Measurements from ENCODE around the gene SRPK2.

Gene SRPK2

GRCh38 chr7:105389889-105390288, 1.2 kb upstream of the SRPK2 start:
- no peak for TF ChIP-seq CTCF (IDR thresholded peaks at IDR 0.05; ENCODE audit: poor library complexity, severe bottlenecking)

DNA sequence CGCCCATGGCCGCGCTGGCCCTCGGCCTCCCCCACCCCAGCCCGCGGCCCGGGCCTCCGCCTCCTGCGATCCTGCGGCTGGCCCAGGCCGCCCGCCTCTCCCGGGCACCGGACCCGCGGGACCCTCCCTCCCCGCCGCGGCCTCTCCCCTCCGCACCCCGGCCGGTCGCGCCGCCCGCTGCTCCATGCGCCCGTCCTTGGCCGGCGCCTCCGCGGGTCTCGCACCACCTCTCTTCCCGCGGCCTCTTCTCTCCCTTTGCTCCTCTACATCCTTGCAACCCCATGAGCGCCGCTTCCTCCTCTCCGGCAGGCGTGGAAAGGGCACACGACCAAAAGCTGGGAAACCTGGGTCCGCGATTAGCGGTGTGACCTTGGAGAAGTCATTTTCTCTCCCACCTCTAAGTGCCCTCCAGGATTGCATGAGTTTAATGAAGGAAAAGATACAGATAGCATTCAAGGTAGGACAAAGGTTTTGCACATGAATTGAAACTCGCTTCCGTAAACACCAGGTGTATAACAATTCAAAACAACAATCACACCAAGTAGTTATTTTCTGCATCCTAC, 448 bp upstream of the SRPK2 start:
- Histone ChIP-seq H3K9me3 (ENCODE audit: severe bottlenecking) (no peaks in the 10 kb centered on the region), H3K27ac (ENCODE audit: poor library complexity, severe bottlenecking) (peak overlapping the region; percentile 52), H3K27me3 (ENCODE audit: insufficient read depth, poor library complexity, severe bottlenecking) (no peaks in the 10 kb centered on the region), H3K4me1 (ENCODE audit: insufficient read depth, poor library complexity, severe bottlenecking) (peaks cover 6% of the 10 kb centered on the region), H3K4me3 (ENCODE audit: severe bottlenecking) (peak overlapping the region; percentile 80), H3K36me3 (ENCODE audit: low read depth) (no peaks in the 10 kb centered on the region)
- ATAC-seq (ENCODE audit: low read depth) = peak; percentile 66
- no peak for DNase-seq (ENCODE audit: low spot score)
- TF ChIP-seq CTCF (IDR thresholded peaks at IDR 0.05; ENCODE audit: poor library complexity, severe bottlenecking) = no peak

More at GRCh38 chr7:105389889-105390288, 1.2 kb upstream of the SRPK2 start:
- H3K9me3 ChIP-seq (ENCODE audit: severe bottlenecking) = no peaks in the 10 kb centered on the region
- no peak overlapping the region for H3K27ac ChIP-seq (ENCODE audit: poor library complexity, severe bottlenecking)
- H3K27me3 ChIP-seq (ENCODE audit: insufficient read depth, poor library complexity, severe bottlenecking) = no peaks in the 10 kb centered on the region
- no peak overlapping the region for H3K4me3 ChIP-seq (ENCODE audit: severe bottlenecking)
- H3K4me1 ChIP-seq (ENCODE audit: insufficient read depth, poor library complexity, severe bottlenecking) = peaks cover 6% of the 10 kb centered on the region
- DNase-seq (ENCODE audit: low spot score) = no peak
- no peaks in the 10 kb centered on the region for H3K36me3 ChIP-seq (ENCODE audit: low read depth)
- ATAC-seq (ENCODE audit: low read depth) = no peak

DNA sequence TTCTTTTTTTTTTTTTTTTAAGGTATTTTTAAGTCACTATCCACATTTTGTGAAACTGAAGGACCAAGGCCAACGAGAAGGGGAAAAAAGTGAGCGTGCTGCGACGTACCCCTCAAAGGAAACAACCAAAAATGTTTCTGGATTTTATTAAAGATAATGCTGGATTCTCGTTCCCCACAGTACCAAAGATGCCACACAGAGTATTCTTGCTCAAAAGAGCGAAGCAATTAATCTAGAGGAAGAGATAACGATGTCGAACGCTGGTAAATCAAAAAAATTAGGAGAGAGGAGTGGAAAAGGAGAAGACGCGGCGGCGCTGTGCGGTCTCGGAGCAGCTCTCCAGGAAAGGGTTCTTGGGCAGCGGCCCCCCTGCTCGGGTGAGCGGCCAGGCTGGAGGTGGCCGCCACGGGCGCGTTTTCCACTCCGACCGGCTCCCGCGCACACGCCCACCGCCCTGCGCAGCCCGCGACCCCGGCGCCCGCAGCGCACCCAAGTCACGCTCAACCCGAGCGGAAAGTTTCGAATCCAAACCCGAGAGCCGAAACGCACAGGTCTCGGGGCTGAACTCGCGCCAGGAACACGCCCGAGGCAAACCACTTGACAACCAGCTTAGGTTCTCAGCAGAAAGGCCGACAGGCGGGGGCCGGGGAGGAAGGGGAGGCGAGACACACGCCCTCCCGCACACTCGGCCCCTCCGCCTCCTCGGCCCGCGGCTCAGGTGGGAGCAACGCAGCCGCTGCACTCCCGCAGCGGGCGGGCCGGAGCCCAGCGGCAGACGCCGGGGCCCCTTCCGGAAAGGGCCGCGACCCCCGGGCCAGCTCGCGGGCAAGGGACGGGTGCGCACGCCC, 989 bp downstream of the SRPK2 start:
- DNase-seq (ENCODE audit: low spot score) = peak; percentile 69
- Histone ChIP-seq H3K4me1 (ENCODE audit: insufficient read depth, poor library complexity, severe bottlenecking) (peaks cover 6% of the 10 kb centered on the region), H3K27me3 (ENCODE audit: insufficient read depth, poor library complexity, severe bottlenecking) (no peaks in the 10 kb centered on the region), H3K27ac (ENCODE audit: poor library complexity, severe bottlenecking) (peak overlapping the region; percentile 52), H3K9me3 (ENCODE audit: severe bottlenecking) (no peaks in the 10 kb centered on the region), H3K4me3 (ENCODE audit: severe bottlenecking) (peak overlapping the region; percentile 80), H3K36me3 (ENCODE audit: low read depth) (no peaks in the 10 kb centered on the region)
- peak; percentile 67 for ATAC-seq (ENCODE audit: low read depth)
- peak; percentile 33 for TF ChIP-seq CTCF (IDR thresholded peaks at IDR 0.05; ENCODE audit: poor library complexity, severe bottlenecking)

DNA sequence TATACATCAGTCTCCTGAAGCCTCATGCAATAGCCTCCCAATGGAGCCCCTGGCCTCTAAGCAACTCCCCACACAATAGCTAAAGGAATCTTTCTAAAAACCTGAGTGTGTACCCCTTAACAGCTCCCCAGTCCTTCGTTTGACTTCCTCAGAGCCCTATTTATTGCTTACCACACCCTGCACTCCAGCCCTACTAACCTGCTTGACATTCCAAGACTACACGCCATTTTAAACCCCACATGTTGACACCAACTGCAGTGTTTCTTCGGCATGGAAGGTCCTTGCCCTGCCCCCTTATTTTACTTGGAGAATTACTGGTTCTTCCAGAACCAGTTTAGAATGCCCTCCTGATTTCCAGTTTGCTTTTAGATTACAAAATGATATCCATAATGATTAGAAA, 10.8 kb downstream of the SRPK2 start:
- no peaks in the 10 kb centered on the region for H3K9me3 ChIP-seq (ENCODE audit: severe bottlenecking)
- ATAC-seq (ENCODE audit: low read depth) (no peak), DNase-seq (ENCODE audit: low spot score) (no peak)
- no peaks in the 10 kb centered on the region for H3K4me1 ChIP-seq (ENCODE audit: insufficient read depth, poor library complexity, severe bottlenecking)
- TF ChIP-seq CTCF (IDR thresholded peaks at IDR 0.05; ENCODE audit: poor library complexity, severe bottlenecking) = no peak
- H3K36me3 ChIP-seq (ENCODE audit: low read depth) = no peaks in the 10 kb centered on the region
- no peak overlapping the region for H3K27ac ChIP-seq (ENCODE audit: poor library complexity, severe bottlenecking)
- H3K4me3 ChIP-seq (ENCODE audit: severe bottlenecking) = no peak overlapping the region
- no peaks in the 10 kb centered on the region for H3K27me3 ChIP-seq (ENCODE audit: insufficient read depth, poor library complexity, severe bottlenecking)
